BE2C (cell line): ENCODE results near the gene SAYSD1.

Experiments
- DNase-seq: peaks from one replicate; pipeline ENCODE4 v3.0.0-alpha.2; 2020
- H3K27me3 ChIP-seq: fragments of 250-450 bp; sonication (Bioruptor Pico); 2 replicates; pipeline ENCODE4 v1.5.1; 2020; ENCODE audit warnings: mild to moderate bottlenecking
- H3K36me3 ChIP-seq: fragments of 250-450 bp; sonication (Bioruptor Pico); 2 replicates; pipeline ENCODE4 v1.5.1; 2020; ENCODE audit warnings: mild to moderate bottlenecking
- H3K4me1 ChIP-seq: fragments of 250-450 bp; sonication (Bioruptor Pico); 2 replicates; pipeline ENCODE4 v1.5.1; 2020
- H3K4me3 ChIP-seq: 2 replicates; pipeline ENCODE4 v1.5.1; 2011; ENCODE audit warnings: low read depth, low read length
- H3K9me3 ChIP-seq: fragments of 250-450 bp; sonication (Bioruptor Pico); 2 replicates; pipeline ENCODE4 v1.5.1; 2020
- CTCF ChIP-seq: IDR thresholded peaks from 2 replicates; pipeline ENCODE4 v1.5.1; 2012; ENCODE audit warnings: mild to moderate bottlenecking, low read depth, low read length

SAYSD1 gene

GRCh38 chr6:39085129-39085797 is 29.7 kb downstream of the SAYSD1 start:
- H3K27me3 ChIP-seq, result peaks cover 8% of the 10 kb centered on the region

GRCh38 chr6:39084506-39084905 is 30.5 kb downstream of the SAYSD1 start:
- DNase-seq, result no peak
- no peaks in the 10 kb centered on the region for H3K4me1 ChIP-seq
- no peaks in the 10 kb centered on the region for H3K36me3 ChIP-seq
- no peak overlapping the region for H3K4me3 ChIP-seq
- H3K27me3 ChIP-seq, result peaks cover 8% of the 10 kb centered on the region
- TF ChIP-seq CTCF, result no peak
- H3K9me3 ChIP-seq, result no peaks in the 10 kb centered on the region

More at GRCh38 chr6:39085129-39085797, 29.7 kb downstream of the SAYSD1 start:
- TF ChIP-seq CTCF, result no peak
- Histone ChIP-seq H3K9me3 (no peaks in the 10 kb centered on the region), H3K4me1 (no peaks in the 10 kb centered on the region), H3K4me3 (no peak overlapping the region), H3K36me3 (no peaks in the 10 kb centered on the region)
- DNase-seq, result no peak

- TF ChIP-seq CTCF, result no peak
- DNase-seq, result no peak
- Histone ChIP-seq H3K4me3 (no peak overlapping the region), H3K9me3 (no peaks in the 10 kb centered on the region), H3K4me1 (no peaks in the 10 kb centered on the region), H3K36me3 (no peaks in the 10 kb centered on the region), H3K27me3 (peaks cover 8% of the 10 kb centered on the region)
Observed at GRCh38 chr6:39083231-39083634, 31.8 kb downstream of the SAYSD1 start.

GRCh38 chr6:39082310-39082709 is 32.7 kb downstream of the SAYSD1 start:
- H3K4me1 ChIP-seq, result no peaks in the 10 kb centered on the region
- no peaks in the 10 kb centered on the region for H3K9me3 ChIP-seq
- TF ChIP-seq CTCF, result no peak
- no peak for DNase-seq
- no peak overlapping the region for H3K4me3 ChIP-seq
- H3K36me3 ChIP-seq, result no peaks in the 10 kb centered on the region
- peaks cover 6% of the 10 kb centered on the region for H3K27me3 ChIP-seq

- Histone ChIP-seq H3K9me3 (no peaks in the 10 kb centered on the region), H3K4me1 (no peaks in the 10 kb centered on the region), H3K27me3 (no peaks in the 10 kb centered on the region; the same call in 1 of the 2 replicates), H3K4me3 (no peak overlapping the region), H3K36me3 (no peaks in the 10 kb centered on the region)
- TF ChIP-seq CTCF, result no peak
- no peak for DNase-seq
Observed at GRCh38 chr6:39080246-39080875, 34.6 kb downstream of the SAYSD1 start.
